Brain pericyte (primary cell): Measurements from ENCODE around the gene CEMIP2.
"Not testable (repeated sequence)": the region's sequence is repeated elsewhere in the genome, so short reads cannot be mapped to it uniquely, and the experiment has no call there.

ENCODE experiments used
- DNase-seq: peaks from one replicate; pipeline ENCODE4 v3.0.0-alpha.2; 2012; ENCODE audit warnings: low read depth, low spot score

The CEMIP2 gene

DNA sequence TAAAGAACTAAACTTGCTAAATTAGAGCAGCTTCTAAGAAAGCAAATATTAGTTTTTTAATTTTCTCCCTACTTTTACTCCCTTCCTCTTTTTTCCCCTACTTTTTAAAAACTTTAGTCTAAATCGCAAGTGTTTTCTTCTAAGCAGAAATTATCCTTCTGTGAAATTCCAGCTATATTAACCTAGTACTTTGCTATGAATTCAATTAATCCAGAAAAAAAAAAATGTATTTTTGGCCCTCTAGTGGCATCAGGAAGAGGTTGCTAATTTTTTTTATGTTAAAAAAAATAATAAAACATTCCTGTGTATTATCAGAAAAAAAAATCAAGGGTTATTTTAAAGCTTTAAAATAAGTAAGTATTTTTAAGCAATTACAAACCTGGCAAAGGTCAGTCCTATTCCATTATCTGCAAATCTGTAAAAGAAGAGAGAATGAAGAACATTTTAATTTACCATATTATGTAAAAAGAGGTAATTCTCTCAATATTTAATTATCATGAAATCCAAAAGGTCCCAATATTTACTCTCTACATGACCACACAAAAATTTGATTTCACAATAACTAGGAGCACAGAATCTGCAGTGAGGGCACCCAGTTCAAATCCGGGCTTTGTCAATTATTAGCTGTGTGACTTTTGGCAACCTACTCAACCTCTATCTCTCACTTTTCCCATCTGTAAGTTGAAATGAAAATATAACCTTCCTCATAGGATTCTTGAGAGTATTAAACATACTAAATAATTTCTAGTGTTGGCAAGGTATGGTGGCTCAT, 52.0 kb downstream of the CEMIP2 start:
- DNase-seq: no peak

DNA sequence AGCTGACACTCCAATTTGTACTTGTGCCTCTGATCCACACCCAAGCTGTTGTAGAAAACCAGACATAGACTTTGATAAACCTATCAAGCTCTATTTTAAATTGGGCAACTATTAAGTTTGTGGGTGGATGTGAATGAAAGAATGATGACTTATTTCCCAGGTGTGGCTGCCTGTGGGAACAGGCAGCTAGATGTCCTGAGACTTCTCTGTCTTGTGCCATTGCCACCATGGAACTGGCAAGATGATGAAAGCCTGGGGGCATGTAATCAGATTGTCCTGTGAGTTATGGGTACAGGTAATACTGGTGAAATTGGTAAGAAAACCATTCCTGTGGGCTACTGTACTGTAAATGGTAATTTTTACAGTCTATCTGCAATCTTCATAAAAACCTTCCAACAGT, 57.5 kb downstream of the CEMIP2 start:
- DNase-seq: no peak

DNA sequence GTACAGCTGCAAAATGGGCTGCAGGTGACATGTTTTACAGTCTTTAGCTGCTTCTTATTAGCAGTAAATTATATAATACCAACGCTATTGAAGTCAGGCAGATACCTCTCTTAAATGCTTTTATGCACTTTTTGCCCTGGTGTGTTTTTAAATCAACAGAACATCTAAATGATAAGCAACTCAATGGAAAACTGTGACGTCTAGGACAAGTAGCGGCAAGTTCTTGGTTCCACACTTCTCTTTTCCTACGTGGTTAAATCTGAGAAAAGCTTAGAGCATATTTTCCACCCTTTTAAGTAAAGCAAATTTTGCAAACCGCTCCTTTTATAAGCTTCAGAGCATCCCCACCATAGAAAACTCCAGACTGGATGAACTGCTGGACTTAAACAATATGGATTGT, 58.1 kb downstream of the CEMIP2 start:
- DNase-seq: no peak

DNA sequence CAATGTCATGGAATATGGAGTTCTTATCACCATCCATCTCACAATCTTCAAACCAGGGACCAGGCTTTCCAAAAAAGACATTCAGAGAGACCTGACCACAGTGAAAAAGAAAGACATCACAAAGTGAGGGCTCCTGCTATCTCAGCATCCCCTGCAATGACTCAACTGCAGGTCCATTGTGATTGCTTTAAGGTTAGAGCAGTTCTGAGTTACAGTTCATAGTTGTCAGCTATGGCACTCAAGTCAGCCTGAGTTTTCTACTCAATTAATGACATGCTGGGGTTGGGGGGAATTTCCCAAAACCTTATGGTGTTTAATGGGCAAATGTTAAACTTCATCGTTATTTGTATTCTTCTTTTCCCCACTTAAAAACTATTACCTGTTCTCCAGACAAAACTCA, 58.9 kb downstream of the CEMIP2 start:
- no peak for DNase-seq

DNA sequence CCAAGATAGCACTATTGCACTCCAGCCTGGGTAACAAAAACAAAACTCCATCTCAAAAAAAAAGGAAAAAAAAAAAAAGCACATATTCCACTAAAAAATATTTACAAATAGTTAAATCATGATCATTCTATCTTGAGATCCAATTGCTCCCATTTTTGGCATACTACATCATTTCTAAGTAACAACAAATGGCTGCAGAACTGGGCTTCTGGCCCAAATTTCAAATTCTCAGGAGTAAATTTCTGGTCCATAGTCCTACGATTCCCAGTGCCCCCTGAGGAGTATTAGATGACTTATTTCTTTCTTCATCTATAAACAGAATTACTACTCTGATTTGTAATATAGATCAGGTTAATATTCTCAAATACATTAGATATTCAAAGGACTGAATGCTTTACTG, 62.1 kb downstream of the CEMIP2 start:
- no peak for DNase-seq

DNA sequence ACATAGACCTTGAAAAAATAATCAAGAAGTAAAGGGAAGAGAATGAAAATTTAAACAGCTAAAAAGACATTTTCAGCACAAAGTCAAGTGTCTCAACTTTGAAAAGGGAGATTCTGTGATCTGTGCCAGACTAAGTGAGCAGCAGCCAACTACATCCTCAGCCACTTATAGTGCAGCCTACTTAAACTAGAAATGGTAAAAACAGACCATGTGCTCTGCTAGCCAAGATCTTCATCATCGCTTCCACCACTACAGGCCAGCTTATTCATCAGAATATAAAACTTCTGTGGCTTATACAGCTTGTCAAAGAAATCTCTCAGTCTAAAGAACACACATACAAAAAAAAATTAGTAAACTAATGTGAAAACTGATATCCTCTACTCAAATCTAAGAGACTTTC, 63.5 kb downstream of the CEMIP2 start:
- DNase-seq: no peak

DNA sequence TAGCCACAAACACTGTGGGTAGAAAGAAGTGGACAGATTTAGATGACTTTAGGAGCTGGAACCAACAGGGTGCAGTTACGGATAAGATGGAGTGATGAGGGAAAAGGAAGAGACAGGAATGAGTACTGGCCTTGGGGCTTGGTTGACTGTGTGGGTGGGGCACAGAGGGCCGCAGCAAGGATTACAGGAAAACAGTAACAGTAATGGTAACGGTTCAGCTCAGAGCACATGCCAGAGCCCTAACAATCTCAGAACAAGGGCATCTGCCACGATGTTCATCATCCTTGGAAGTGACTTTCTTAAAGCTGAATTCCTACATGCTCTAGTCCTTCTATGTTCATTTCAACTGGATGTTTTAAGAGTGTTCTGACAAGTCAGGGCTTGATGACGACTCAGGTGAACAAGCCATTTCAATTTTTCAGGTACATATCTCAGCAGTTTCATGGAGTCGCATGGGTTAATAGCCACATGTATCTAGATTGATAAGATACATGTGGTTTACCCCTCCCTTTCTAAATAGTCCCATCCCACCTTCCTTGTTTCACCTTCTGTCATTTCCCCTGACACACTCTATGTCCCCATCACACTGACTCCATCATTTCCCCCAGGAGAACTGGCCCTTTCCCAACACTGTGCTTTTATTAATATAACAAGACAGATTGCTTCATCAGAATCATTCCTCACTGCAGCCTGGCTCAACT, 65.0 kb downstream of the CEMIP2 start:
- no peak for DNase-seq

GRCh38 chr9:71697882-71698281, 70.4 kb downstream of the CEMIP2 start:
- no peak for DNase-seq

DNA sequence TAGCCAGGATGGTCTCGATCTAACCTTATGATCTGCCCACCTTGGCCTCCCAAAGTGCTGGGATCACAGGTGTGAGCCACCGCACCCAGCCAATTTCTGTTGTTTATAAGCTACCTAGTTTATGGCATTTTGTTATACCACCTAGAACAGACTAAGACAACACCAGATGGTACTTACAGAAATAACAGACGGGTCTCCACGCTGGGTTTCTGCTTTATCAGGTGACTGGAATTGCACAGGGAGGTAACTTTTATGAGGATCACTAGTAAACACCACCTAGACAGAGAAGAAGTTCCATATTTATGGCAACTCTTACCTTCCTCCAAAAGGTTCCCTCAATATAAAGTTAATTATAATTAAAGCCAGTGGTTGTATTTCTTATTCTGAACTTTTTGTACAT, 74.0 kb downstream of the CEMIP2 start:
- DNase-seq: no peak

DNA sequence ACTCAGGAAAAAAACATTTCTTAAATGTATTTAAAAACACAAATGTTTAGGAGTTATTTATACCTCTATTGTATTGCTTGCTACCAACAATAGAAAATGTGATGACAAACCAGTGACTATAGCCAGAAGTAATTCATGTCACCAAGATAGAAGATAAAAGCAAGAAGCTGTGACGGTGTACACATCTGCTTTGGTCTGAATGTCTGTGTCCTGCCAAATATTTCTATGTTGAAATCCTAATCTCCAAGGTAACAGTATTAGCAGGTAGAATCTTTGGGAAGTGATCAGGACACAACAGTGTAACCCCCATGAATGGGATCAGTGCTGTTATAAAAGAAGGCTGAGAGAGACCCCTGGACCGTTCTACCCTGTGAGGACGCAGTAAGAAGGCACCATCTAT, 74.7 kb downstream of the CEMIP2 start:
- DNase-seq: no peak

GRCh38 chr9:71692337-71692736, 76.0 kb downstream of the CEMIP2 start:
- no peak for DNase-seq

- DNase-seq: not testable (repeated sequence)
Measured at GRCh38 chr9:71691576-71691975, 76.7 kb downstream of the CEMIP2 start.

- DNase-seq: no peak
Measured at GRCh38 chr9:71690689-71691435, 77.5 kb downstream of the CEMIP2 start.

- no peak for DNase-seq
Measured at GRCh38 chr9:71690063-71690688, 78.1 kb downstream of the CEMIP2 start.

DNA sequence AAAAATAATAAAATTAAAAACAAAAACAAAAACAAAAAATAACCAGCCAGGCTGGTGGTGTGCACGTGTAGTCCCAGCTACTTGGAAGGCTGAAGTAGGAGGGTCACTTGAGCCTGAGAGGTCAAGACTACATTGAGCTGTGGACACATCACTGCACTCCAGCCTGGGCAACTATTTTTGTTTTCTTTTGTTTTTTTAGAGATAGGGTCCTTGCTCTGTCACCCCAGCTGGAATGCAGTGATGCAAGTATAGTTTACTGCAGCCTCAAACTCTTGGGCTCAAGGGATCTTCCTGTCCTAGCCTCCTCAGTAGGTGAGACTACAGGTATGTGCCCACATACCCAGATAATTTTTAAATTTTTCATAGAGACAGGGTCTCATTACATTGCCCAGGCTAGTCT, 80.6 kb downstream of the CEMIP2 start:
- DNase-seq: no peak

DNA sequence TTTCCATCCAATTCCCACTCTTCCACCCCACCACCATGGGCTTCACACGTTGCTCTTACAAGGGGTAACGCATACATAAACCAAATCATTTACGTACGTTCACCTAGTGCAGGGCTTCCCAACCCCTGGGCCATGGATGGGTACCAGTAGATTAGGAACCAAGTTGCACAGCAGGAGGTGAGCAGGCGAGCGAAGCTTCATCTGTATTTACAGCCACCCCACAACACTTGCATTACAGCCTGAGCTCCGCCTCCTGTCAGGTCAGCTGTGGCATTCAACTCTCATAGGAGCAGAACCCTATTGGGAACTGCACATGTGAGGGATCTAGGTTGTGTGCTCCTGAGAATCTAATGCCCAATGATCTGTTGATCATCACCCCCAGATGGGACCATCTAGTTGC, 82.3 kb downstream of the CEMIP2 start:
- no peak for DNase-seq

DNA sequence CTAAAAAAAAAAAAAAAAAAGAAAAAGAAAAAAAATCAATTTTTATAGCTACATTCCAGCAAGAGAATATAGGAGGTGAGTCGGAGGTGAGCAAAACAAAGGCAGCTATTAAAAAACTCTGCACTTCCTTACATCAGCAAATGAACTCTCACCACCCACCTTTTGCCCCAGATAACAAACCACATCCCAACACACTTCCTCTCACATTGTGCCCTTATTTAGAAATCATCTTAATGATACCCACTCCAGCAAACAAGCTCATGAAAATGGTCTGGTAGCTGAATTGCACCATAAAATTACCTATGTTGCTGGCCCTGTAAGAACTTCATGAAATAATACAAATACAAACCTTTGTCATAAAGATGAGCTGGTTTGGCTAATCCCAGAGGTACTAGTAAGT, 82.9 kb downstream of the CEMIP2 start:
- DNase-seq: no peak

DNA sequence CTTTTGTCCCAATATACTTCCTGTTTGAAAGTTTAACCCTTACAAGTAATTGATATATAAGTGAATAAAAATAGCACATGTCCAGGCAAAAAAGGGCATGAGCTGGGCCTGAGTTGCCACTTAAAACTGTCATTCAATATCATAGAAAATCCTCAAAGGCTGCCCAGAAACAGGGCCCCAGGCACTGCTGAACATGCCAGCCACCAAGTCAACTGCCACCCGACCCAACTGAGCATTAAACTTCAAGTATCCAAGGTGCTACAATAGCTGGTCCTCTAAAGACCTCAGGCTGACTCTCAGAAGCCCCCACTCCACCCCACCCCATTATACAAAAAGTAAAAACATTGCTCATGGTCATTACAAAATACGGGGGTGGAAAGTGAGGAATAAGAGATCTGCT, 83.7 kb downstream of the CEMIP2 start:
- DNase-seq: no peak

GRCh38 chr9:71683598-71684235, 84.6 kb downstream of the CEMIP2 start:
- DNase-seq: no peak

GRCh38 chr9:71681708-71682272, 86.5 kb downstream of the CEMIP2 start:
- DNase-seq: no peak

- no peak for DNase-seq
Measured at GRCh38 chr9:71681104-71681707, 87.1 kb downstream of the CEMIP2 start.
